ENCODE results near the gene SCARF2.
A peak's percentile ranks its signal among the peaks of the same experiment; 100 is the strongest.

SCARF2 gene

DNA sequence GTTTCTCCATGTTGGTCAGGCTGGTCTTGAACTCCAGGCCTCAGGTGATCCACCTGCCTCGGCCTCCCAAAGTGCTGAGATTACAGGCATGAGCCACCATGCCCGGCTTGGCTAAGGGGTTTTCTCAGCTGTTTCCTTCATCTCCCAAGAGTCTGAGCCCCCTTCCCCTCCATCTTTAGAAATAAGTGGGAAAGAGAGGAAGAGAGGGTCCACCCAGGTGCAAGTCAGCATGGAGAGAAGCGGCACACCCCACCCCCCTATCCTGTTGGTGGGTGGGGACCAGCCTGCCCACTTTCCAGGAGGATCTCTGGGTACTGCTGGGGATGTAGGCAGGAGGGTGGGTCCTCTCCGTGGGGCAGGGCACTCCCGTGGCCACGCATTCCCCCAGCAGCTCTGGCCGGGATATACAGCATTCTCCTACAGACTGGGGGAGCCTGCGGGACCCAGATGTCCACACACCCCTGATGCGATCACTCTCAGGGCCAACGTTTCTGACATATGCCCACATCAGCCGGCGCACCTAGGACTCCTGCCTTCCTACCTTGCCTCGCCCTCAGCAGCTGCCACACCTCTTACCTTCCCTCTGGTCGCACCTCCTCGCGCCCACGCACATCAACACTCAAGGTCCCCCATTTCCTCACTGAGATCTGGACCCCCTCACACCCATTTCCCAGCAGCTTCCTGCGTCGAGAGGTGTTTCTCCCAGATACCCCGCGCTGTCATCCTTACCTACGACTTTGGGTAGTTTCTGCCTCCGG lies 8.9 kb downstream of the SCARF2 start:
- H3K9me3 ChIP-seq (ENCODE audit: control insufficient read depth, insufficient read depth, low read length): no peaks in the 10 kb centered on the region
- peaks cover 53% of the 10 kb centered on the region for H3K27me3 ChIP-seq (ENCODE audit: control insufficient read depth, insufficient read depth, low read length)
- no peaks in the 10 kb centered on the region for H3K4me1 ChIP-seq (ENCODE audit: control insufficient read depth, insufficient read depth, low read length)
- no peak overlapping the region for H3K9ac ChIP-seq (ENCODE audit: low read depth, low read length)
- peaks cover 3% of the 10 kb centered on the region for H3K36me3 ChIP-seq (ENCODE audit: control insufficient read depth, insufficient read depth, low read length)
- peak overlapping the region; percentile 52 for H3K4me3 ChIP-seq (ENCODE audit: low read depth, low read length)

DNA sequence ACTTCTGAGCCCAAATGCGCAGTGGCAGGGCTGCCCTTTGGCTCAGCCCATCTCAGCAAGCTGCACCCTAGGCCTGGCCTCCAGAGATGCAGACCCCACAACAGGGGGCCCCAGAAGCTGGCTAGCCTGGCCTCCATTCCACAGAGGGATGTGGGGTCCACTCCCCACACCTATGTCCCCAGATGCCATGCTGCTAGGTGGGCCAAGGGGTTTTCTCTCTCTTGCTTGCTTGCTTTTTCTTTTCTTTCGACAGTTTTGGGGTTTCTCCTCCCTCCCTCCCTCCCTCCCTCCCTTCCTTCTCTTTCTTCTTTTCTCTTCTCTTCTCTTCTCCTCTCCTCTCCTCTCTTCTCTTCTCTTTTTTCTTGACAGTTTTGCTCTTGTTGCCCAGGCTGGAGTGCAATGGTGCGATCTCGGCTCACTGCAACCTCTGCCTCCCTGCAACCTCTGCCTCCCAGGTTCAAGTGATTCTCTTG lies 9.6 kb downstream of the SCARF2 start:
- Histone ChIP-seq H3K4me3 (ENCODE audit: low read depth, low read length) (no peak overlapping the region), H3K36me3 (ENCODE audit: control insufficient read depth, insufficient read depth, low read length) (peaks cover 3% of the 10 kb centered on the region), H3K4me1 (ENCODE audit: control insufficient read depth, insufficient read depth, low read length) (no peaks in the 10 kb centered on the region), H3K9me3 (ENCODE audit: control insufficient read depth, insufficient read depth, low read length) (no peaks in the 10 kb centered on the region), H3K27me3 (ENCODE audit: control insufficient read depth, insufficient read depth, low read length) (peaks cover 46% of the 10 kb centered on the region), H3K9ac (ENCODE audit: low read depth, low read length) (no peak overlapping the region)

DNA sequence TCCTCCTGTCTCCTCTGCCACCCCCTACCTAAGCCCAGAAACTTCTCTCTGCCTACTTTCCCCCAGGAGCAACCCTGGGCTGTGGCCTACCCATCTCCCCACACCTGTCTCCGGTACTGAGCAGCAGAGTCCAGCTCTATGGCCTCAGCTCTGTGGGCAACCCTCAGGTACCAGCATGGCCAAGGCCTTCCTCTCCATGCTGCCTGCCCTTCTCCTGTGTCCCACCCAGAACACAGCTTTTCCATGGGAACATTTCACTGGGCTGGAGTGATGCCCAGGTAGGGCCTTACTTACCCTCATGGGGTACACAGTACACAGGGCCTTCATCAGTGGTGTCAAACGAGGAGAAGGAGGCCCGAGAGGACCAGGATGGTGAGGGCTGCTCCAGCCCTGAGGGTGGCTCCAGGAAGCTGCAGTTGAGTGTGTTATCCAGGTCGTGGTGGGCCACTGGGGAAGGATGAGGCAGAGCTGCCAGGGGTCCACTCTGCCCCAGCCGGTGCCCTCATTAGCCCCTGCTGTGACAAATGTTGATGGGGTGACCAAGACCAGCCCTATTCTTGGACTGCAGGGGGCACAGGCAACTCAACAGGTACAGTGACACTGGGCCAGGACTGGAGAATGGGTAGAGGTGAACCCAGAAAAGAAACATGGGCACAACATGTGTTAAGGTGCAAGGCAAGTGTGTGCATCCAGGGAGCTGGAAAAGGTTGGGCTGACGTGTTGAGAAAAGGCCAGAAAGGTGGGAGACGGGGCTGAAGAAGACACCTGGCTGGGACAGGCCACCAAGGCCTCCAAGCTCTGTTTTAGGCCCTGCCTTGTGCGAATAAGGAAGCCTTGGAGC lies 10.3 kb downstream of the SCARF2 start:
- peaks cover 40% of the 10 kb centered on the region for H3K27me3 ChIP-seq (ENCODE audit: control insufficient read depth, insufficient read depth, low read length)
- H3K36me3 ChIP-seq (ENCODE audit: control insufficient read depth, insufficient read depth, low read length): peaks cover 3% of the 10 kb centered on the region
- no peak overlapping the region for H3K4me3 ChIP-seq (ENCODE audit: low read depth, low read length)
- no peak overlapping the region for H3K9ac ChIP-seq (ENCODE audit: low read depth, low read length)
- H3K4me1 ChIP-seq (ENCODE audit: control insufficient read depth, insufficient read depth, low read length): no peaks in the 10 kb centered on the region
- H3K9me3 ChIP-seq (ENCODE audit: control insufficient read depth, insufficient read depth, low read length): no peaks in the 10 kb centered on the region

DNA sequence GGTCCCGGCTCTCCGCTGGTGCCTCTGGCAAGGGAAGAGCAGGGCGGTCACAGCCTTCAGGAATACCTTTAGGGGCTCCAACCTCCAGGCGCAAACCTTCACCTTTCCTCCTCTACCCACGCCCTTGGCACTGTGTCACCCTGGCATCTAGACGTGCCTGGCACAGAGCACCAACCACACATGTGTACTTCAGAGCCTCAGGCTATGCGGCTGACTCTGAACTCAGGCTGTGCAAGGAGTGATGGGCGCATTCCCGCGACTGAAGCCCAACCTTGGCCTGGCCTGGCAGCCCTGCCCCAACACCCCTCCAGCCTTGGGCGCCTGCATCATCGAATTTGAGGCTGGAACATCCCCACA lies 11.4 kb downstream of the SCARF2 start:
- Histone ChIP-seq H3K27me3 (ENCODE audit: control insufficient read depth, insufficient read depth, low read length) (peaks cover 31% of the 10 kb centered on the region), H3K9me3 (ENCODE audit: control insufficient read depth, insufficient read depth, low read length) (no peaks in the 10 kb centered on the region), H3K4me1 (ENCODE audit: control insufficient read depth, insufficient read depth, low read length) (no peaks in the 10 kb centered on the region), H3K4me3 (ENCODE audit: low read depth, low read length) (no peak overlapping the region), H3K36me3 (ENCODE audit: control insufficient read depth, insufficient read depth, low read length) (peaks cover 3% of the 10 kb centered on the region), H3K9ac (ENCODE audit: low read depth, low read length) (no peak overlapping the region)

DNA sequence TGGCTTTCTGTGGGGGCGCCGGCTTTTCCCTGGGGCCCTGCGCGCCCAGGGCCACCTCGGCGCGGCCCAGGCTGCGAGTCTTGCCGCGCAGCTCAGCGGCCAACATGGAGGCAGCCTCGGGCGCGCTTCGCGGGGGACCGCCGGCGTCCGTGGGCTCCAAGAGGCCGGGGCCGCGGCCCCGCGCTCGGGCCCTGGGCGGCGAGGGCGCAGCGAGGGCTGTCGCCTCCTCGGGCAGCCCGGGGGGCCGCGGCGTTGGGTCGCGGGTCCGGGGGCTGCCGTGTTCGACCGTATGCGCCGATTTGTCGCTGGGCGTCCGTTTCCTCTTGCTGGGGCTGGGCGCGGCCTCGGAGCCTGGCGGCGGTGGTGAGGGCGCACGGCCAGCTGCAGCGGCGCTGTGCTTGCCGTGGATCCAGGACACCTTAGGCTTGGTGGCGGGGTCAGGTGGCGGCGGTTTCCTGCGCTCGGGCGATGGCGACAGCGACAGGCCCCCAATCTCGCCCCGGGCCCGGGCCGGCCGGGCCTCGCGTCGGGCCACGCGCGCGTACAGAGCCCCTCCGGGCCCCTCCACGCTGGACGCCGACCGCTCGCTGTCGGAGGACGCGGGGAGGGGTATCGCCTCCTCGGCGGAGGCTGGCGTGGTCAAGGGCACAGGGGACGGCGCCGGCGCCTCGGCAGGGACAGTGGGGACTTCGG lies 11.9 kb downstream of the SCARF2 start:
- H3K4me3 ChIP-seq (ENCODE audit: low read depth, low read length): no peak overlapping the region
- peaks cover 26% of the 10 kb centered on the region for H3K27me3 ChIP-seq (ENCODE audit: control insufficient read depth, insufficient read depth, low read length)
- H3K9me3 ChIP-seq (ENCODE audit: control insufficient read depth, insufficient read depth, low read length): no peaks in the 10 kb centered on the region
- H3K4me1 ChIP-seq (ENCODE audit: control insufficient read depth, insufficient read depth, low read length): no peaks in the 10 kb centered on the region
- no peak overlapping the region for H3K9ac ChIP-seq (ENCODE audit: low read depth, low read length)
- H3K36me3 ChIP-seq (ENCODE audit: control insufficient read depth, insufficient read depth, low read length): peaks cover 3% of the 10 kb centered on the region

DNA sequence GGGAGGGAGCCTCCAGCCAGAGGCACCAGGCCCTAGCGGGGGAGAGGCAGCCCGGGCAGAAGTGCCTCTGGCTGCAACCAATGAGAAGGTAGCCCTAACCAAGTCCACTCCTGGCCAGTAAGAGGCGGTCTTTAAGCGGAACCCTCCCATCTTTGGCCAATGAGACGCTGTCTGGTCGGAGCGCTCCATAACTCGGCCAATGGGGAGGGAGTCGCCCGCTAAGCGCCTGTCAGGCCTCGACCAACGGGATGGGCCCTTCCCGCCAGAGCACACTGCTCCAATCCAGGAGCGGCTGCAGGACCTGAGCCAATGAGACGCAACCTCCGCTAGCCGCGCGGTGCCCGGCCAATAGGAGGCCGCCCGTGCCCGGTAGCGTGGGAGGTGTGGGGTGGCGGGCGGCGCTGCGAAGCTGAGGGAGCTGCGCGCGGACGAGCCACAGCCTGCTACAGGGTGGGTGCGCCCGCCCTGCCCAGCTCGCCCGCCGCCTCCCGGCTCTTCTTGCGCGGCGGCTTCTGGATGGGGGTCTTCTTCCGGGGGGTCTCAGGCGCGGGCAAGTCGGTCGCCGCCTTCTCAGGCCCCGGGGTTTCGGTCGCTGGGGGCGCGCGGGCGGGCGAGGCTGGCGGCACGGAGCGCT lies 12.6 kb downstream of the SCARF2 start:
- H3K4me1 ChIP-seq (ENCODE audit: control insufficient read depth, insufficient read depth, low read length): no peaks in the 10 kb centered on the region
- H3K36me3 ChIP-seq (ENCODE audit: control insufficient read depth, insufficient read depth, low read length): peaks cover 3% of the 10 kb centered on the region
- H3K4me3 ChIP-seq (ENCODE audit: low read depth, low read length): no peak overlapping the region
- peaks cover 19% of the 10 kb centered on the region for H3K27me3 ChIP-seq (ENCODE audit: control insufficient read depth, insufficient read depth, low read length)
- H3K9ac ChIP-seq (ENCODE audit: low read depth, low read length): no peak overlapping the region
- no peaks in the 10 kb centered on the region for H3K9me3 ChIP-seq (ENCODE audit: control insufficient read depth, insufficient read depth, low read length)

DNA sequence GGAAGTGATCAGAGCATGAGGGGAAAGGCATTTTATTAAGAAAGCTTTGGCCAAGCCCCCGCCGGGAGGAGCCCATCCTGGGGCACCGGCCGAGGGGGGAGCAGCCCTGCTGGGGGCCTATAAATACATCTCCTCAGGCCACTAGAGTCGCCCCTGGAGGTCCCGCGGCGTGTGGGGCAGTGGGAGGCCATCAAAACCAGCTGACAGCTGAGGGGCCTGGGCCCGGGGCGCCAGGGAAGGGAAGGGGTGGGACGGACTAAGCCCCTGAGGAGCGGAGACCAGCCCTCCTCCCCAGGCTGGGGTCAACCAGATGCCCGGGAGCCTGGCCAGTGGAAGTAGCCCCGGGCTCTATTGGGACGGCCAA lies 13.1 kb downstream of the SCARF2 start:
- H3K9ac ChIP-seq (ENCODE audit: low read depth, low read length): no peak overlapping the region
- H3K36me3 ChIP-seq (ENCODE audit: control insufficient read depth, insufficient read depth, low read length): peaks cover 3% of the 10 kb centered on the region
- H3K4me3 ChIP-seq (ENCODE audit: low read depth, low read length): no peak overlapping the region
- no peaks in the 10 kb centered on the region for H3K9me3 ChIP-seq (ENCODE audit: control insufficient read depth, insufficient read depth, low read length)
- H3K27me3 ChIP-seq (ENCODE audit: control insufficient read depth, insufficient read depth, low read length): peaks cover 14% of the 10 kb centered on the region
- H3K4me1 ChIP-seq (ENCODE audit: control insufficient read depth, insufficient read depth, low read length): no peaks in the 10 kb centered on the region

DNA sequence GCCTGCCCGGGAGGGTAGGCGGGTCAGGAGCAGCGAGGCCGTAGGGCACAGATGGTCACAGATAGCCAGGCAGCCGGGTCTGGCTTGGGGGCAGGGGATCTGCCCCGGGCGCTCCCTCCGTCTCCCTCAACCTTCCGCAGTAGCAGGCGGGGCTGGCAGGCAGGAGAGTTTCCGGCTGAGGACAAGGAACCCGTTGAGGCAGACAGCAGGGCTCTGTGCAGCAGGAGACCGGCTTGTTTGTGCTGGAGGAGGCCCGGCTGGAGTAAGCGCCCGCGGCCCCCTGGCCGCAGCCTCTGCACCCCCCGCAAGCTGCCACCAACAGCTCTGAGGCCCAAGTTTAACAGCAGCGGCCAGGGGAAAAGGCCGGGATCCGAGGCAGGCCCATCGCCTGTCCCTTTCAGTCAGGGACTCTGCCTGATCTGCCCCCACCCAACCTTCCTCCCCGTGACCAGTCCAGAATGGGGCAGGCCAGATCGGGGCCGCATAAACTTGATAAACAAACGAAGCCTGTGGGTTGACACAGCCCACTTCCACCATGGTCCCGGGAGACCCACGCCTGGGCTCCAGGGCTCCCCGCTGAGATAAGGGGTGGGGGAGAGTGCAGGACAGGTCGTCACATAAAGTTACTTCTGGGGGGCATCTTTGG lies 13.6 kb downstream of the SCARF2 start:
- Histone ChIP-seq H3K4me3 (ENCODE audit: low read depth, low read length) (no peak overlapping the region), H3K36me3 (ENCODE audit: control insufficient read depth, insufficient read depth, low read length) (peaks cover 3% of the 10 kb centered on the region), H3K27me3 (ENCODE audit: control insufficient read depth, insufficient read depth, low read length) (peaks cover 14% of the 10 kb centered on the region), H3K9me3 (ENCODE audit: control insufficient read depth, insufficient read depth, low read length) (no peaks in the 10 kb centered on the region), H3K9ac (ENCODE audit: low read depth, low read length) (no peak overlapping the region), H3K4me1 (ENCODE audit: control insufficient read depth, insufficient read depth, low read length) (no peaks in the 10 kb centered on the region)

DNA sequence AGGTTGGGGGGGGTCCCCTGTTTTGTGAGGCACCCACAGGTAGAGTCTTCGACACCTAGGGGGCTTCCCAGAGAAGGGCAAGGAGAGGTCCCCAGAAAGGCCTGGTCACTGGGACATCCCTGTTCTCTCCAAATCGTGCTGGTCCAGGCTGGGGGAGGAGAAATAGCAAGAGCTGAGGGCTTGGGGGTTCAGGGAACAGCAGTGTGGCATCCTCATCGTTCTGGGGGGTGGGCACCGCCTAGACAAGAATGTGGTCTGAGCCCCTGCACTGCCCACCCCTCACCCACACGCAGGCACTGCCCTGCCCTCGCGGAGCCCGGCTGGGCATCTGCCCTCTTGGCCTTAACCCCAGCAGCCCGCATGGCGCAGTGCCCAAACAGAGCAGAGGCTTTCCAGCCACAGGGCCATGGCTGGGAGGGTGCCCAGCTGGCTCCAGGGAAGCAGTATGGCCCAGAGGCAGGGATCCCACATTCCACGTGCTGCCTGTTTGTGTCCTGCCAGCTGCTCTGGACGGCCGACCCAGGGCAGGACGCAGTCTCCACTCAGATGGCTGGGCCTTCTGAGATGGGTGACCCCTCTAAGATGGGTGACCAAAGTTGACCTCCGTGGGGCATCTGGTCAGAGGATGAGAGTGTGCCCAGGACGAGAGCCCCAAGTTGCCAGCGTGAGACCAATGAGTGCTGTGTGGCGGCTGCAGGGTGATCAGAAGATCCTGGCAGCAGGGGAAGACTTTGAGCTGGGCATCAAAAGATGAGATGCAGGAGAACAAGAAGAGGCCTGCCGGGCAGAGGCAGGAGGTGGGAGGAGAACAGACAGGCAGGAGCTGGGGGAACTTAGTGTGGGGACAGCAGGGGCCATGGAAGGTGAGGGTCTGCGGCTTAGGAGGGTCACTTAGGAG lies 14.4 kb downstream of the SCARF2 start:
- Histone ChIP-seq H3K9ac (ENCODE audit: low read depth, low read length) (no peak overlapping the region), H3K36me3 (ENCODE audit: control insufficient read depth, insufficient read depth, low read length) (no peaks in the 10 kb centered on the region), H3K4me3 (ENCODE audit: low read depth, low read length) (no peak overlapping the region), H3K27me3 (ENCODE audit: control insufficient read depth, insufficient read depth, low read length) (peaks cover 7% of the 10 kb centered on the region), H3K9me3 (ENCODE audit: control insufficient read depth, insufficient read depth, low read length) (no peaks in the 10 kb centered on the region), H3K4me1 (ENCODE audit: control insufficient read depth, insufficient read depth, low read length) (no peaks in the 10 kb centered on the region)

DNA sequence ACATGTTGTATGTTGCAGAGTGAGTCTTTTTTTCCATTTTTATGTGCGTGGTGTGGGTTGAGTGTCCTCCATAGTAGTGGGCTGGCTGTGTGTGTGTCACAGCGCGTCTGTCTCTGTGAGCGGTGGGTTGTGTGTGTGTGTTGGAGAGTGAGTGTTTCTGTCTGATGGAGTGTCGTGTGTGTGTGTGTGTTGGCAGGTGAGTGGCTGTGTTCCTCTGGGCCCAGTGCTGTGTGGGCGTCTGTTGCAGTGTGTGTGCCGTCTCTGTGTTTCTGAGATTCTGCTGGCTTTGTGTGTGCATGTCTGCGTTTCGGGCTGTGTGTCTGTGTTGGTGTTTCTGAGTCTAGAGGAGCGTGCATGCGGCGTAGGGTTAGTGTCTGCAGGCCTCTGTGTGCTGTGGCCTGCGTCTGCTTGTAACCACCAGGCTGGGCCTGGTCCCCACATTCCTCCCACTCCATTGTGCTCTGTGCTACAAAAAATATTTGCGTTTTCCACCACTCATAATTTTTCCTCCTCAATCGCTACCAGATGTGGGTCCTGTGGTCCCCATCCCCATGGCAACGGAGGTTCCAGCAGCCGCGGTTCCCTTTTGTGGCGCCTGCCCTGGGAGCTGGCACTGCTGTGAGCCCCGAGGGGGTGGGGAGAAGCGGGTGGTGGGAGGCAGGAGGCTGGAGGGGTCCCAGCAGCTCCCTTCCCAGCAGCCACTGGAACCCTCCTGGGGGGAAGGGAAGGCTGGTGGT lies 15.2 kb downstream of the SCARF2 start:
- Histone ChIP-seq H3K36me3 (ENCODE audit: control insufficient read depth, insufficient read depth, low read length) (no peaks in the 10 kb centered on the region), H3K9me3 (ENCODE audit: control insufficient read depth, insufficient read depth, low read length) (no peaks in the 10 kb centered on the region), H3K9ac (ENCODE audit: low read depth, low read length) (no peak overlapping the region), H3K4me3 (ENCODE audit: low read depth, low read length) (no peak overlapping the region), H3K27me3 (ENCODE audit: control insufficient read depth, insufficient read depth, low read length) (peaks cover 4% of the 10 kb centered on the region), H3K4me1 (ENCODE audit: control insufficient read depth, insufficient read depth, low read length) (no peaks in the 10 kb centered on the region)
